Left ventricle myocardium inferior (tissue), 1 donor: ENCODE results near the gene EHD4. TPM values are rescaled to one million over a fixed set of nuclear protein-coding genes. Genes with fewer than 3 reads are reported as not detected.

Source experiments
- DNase-seq: peaks from one replicate; pipeline ENCODE4 v3.0.0-alpha.2; 2020
- H3K27ac ChIP-seq: fragments of 200-600 bp; replicated peaks from 2 replicates; pipeline ENCODE4 v1.8.0; 2021
- H3K27me3 ChIP-seq: fragments of 200-600 bp; 2 replicates; pipeline ENCODE4 v1.8.0; 2021; ENCODE audit warnings: low read depth
- H3K36me3 ChIP-seq: fragments of 200-600 bp; 2 replicates; pipeline ENCODE4 v1.8.0; 2021
- H3K4me1 ChIP-seq: fragments of 200-600 bp; 2 replicates; pipeline ENCODE4 v1.8.0; 2021
- H3K4me3 ChIP-seq: fragments of 200-600 bp; 2 replicates; pipeline ENCODE4 v1.8.0; 2021; ENCODE audit warnings: mild to moderate bottlenecking, moderate library complexity
- H3K9me3 ChIP-seq: fragments of 200-600 bp; replicated peaks from 2 replicates; pipeline ENCODE4 v1.8.0; 2021
- intact Hi-C: fragments of 100-400 bp; cut with micrococcal nuclease; formaldehyde crosslinking; loops from one replicate; pipeline ENCODE4 v1.11.0; 2022
- total RNA-seq: library from RNA; stranded (reverse); fragmentation: NEBNext Ultra II Directional; extraction: Animal tissue kit (Norgen Biotek cat#: 25700); gene quantifications from one replicate; pipeline ENCODE4 v1.2.1, GENCODE V29; 2021
- TF ChIP-seq, protein P1 (sequence below): fragments of 200-600 bp; IDR thresholded peaks from 2 replicates; pipeline ENCODE4 v1.8.0; 2021; ENCODE audit warnings: antibody characterized with exemption, mild to moderate bottlenecking, borderline replicate concordance
- donor health status: DM: no; HTN: yes; CAD: no; lungs with severe emphysema.

Gene EHD4
- total RNA-seq, 1 donor from 2014 or later: 46.4 TPM

DNA sequence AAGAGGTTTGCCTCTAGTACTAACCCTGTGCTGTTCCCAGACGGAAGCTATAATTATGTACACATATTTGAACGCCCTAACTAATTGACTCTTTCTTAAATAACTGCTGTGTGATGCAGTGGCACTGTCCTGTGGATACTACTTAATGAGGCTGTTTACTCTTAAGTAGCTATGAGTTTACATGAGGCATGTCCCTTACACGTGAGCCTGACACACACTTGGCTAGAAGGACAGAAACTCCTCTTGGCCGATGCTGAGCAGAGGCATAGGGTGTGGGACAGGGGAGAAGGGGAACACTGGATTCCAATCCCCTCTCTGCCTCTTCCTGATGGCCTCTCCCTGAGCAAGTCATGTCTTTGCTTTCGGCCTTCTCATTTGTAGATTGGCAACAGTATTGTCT is 21.9 kb downstream of the EHD4 start:
- H3K4me1 ChIP-seq: peaks cover 89% of the 10 kb centered on the region
- intact Hi-C loops: no loop called here
- H3K36me3 ChIP-seq: peaks cover 21% of the 10 kb centered on the region
- DNase-seq: no peak
- H3K9me3 ChIP-seq: no peaks in the 10 kb centered on the region
- TF ChIP-seq, protein P1, sequence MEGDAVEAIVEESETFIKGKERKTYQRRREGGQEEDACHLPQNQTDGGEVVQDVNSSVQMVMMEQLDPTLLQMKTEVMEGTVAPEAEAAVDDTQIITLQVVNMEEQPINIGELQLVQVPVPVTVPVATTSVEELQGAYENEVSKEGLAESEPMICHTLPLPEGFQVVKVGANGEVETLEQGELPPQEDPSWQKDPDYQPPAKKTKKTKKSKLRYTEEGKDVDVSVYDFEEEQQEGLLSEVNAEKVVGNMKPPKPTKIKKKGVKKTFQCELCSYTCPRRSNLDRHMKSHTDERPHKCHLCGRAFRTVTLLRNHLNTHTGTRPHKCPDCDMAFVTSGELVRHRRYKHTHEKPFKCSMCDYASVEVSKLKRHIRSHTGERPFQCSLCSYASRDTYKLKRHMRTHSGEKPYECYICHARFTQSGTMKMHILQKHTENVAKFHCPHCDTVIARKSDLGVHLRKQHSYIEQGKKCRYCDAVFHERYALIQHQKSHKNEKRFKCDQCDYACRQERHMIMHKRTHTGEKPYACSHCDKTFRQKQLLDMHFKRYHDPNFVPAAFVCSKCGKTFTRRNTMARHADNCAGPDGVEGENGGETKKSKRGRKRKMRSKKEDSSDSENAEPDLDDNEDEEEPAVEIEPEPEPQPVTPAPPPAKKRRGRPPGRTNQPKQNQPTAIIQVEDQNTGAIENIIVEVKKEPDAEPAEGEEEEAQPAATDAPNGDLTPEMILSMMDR: no peak
- H3K27me3 ChIP-seq: no peaks in the 10 kb centered on the region
- peak overlapping the region; percentile 89 for H3K27ac ChIP-seq
- peak overlapping the region; percentile 4 for H3K4me3 ChIP-seq

DNA sequence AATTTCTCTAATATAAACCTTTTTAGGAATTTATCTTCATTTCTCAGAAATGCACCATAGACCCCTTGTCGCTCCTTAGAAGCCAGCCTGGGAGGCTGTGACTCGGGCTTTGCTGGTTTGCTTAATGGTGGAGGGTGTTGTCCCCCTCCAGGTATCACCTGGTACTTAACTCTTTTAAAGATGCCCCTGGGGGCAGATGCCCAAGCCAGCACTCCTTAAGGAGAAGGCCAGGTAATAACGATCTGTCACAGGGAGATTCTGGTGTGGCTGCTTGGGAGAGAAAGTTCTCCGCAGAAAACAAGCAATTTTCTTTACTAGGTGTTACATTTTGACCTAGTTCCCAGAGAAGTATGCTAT is 22.3 kb downstream of the EHD4 start:
- no peaks in the 10 kb centered on the region for H3K27me3 ChIP-seq
- DNase-seq: no peak

DNA sequence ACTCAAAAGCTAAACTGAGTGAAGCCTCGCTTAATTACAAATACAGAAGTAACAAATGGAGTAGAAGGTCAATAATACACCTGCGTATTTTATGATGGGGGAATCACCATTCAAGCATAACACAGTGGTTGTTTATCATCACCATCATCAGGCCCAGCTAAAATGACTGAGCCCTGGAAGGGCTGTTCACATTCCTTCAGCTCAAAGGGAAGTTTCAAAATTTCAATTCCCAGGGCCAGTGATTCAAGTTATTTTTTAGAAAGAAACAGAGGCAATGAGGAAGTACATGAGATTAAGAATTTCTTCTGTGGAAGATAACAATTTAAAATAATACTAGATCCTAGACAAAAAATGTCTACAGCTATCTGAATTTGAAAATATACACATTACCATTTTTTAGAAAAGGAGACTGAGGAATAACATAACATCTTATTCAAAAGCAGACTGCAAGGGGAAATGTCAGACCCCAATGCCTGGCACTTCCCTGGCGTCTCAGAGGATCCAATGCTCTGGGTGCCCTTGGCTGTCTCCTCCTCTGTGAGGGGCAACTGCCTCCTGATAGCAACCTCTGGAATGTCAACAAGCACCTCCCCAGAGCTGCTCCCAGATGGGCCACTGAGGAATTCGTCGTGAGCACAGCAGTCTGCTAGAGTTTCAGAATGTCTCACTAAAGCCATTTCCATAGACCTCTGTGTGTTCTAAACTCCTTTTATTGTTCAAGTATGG is 22.8 kb downstream of the EHD4 start:
- Histone ChIP-seq H3K4me3 (peak overlapping the region; percentile 4), H3K4me1 (peaks cover 89% of the 10 kb centered on the region), H3K9me3 (no peaks in the 10 kb centered on the region), H3K27me3 (no peaks in the 10 kb centered on the region), H3K27ac (peak overlapping the region; percentile 89), H3K36me3 (peaks cover 21% of the 10 kb centered on the region)
- TF ChIP-seq, protein P1: no peak
- intact Hi-C loops: no loop called here
- DNase-seq: no peak

More for the DNA sequence above, 22.3 kb downstream of the EHD4 start:
- peaks cover 89% of the 10 kb centered on the region for H3K4me1 ChIP-seq
- H3K9me3 ChIP-seq: no peaks in the 10 kb centered on the region
- intact Hi-C loops: no loop called here
- TF ChIP-seq, protein P1: no peak
- H3K4me3 ChIP-seq: peak overlapping the region; percentile 4
- H3K27ac ChIP-seq: peak overlapping the region; percentile 89
- H3K36me3 ChIP-seq: peaks cover 21% of the 10 kb centered on the region

DNA sequence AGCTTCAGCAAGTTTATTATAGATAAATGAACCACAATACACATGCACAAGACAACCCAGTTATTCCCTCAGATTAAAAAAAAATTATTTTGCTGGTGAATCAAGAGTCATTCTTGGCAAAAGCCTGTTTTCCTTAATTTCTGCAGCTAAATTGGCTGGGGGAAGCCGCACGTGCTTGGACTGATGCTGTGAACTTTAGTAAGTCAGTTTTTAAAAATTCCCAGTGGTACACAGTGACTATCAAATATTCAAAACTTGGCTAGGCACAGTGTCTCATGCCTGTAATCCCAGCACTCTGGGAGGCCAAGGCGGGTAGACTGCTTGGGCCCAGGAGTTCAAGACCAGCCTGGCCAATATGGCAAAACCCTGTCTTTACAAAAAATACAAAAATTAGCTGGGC is 23.9 kb downstream of the EHD4 start:
- TF ChIP-seq, protein P1: no peak
- Histone ChIP-seq H3K27ac (peak overlapping the region; percentile 89), H3K36me3 (peaks cover 17% of the 10 kb centered on the region), H3K4me1 (peaks cover 92% of the 10 kb centered on the region), H3K9me3 (no peaks in the 10 kb centered on the region), H3K4me3 (no peak overlapping the region), H3K27me3 (no peaks in the 10 kb centered on the region)
- intact Hi-C loops: no loop called here
- no peak for DNase-seq

DNA sequence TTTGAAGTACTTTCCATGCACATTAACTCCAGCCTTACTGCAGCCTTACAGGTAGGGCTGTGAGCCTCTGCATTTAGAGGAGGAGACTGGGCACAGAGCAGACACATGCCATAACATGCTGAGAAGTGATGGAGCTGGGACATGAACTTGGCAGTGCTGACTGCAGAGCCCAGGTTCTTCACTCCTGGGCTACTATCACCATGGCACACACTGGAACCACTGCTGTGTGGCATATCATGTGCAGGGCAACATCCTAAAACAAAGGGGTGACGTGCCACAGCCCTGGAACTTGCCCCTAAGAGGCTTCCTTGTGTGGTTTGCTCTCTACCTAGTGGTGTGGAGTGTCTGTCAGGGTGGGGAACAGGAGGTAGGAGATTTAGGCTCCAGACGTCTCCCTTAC is 25.4 kb downstream of the EHD4 start:
- peak; percentile 61 for DNase-seq
- no peaks in the 10 kb centered on the region for H3K27me3 ChIP-seq
- peak overlapping the region; percentile 89 for H3K27ac ChIP-seq
- intact Hi-C loops: no loop called here
- TF ChIP-seq, protein P1: no peak
- peaks cover 15% of the 10 kb centered on the region for H3K36me3 ChIP-seq
- H3K9me3 ChIP-seq: no peaks in the 10 kb centered on the region
- peaks cover 100% of the 10 kb centered on the region for H3K4me1 ChIP-seq
- peak overlapping the region; percentile 49 for H3K4me3 ChIP-seq
